Right ventricle myocardium inferior (tissue), 1 donor: ENCODE data around the gene ARL5C. TPM values are rescaled to one million over a fixed set of nuclear protein-coding genes. Genes with fewer than 3 reads are reported as not detected.
"Not testable (repeated sequence)": the region's sequence is repeated elsewhere in the genome, so short reads cannot be mapped to it uniquely, and the experiment has no call there.

Experiments
- ATAC-seq: fragments of 200-7000 bp; cut with Tn5 transposase; one replicate; pipeline ENCODE4 v1.9.1; 2020; ENCODE audit warnings: mild to moderate bottlenecking, moderate library complexity
- DNase-seq: peaks from one replicate; pipeline ENCODE4 v3.0.0; 2021; ENCODE audit errors: missing footprints
- intact Hi-C: fragments of 100-400 bp; cut with DNase I; formaldehyde crosslinking; loops from one replicate; pipeline ENCODE4 v1.11.0; 2022
- total RNA-seq: library from RNA; stranded (reverse); fragmentation: NEBNext Ultra II Directional; extraction: Animal tissue kit (Norgen Biotek cat#: 25700); gene quantifications from one replicate; pipeline ENCODE4 v1.2.1, GENCODE V29; 2021
- donor health status: DM: no; HTN: yes; CAD: no; lungs with severe emphysema.

The ARL5C gene
- total RNA-seq, 1 donor from 2014 or later, result not detected

GRCh38 chr17:39150104-39150634 lies 15.8 kb downstream of the ARL5C start:
- intact Hi-C loops, result loop anchor here (5.0 to 10.0 kb wide), 3 partner anchors 68 to 455 kb away; partner anchors contain the start of gene PCGF2
- no peak for ATAC-seq
- DNase-seq, result no peak

GRCh38 chr17:39147221-39148185 lies 18.5 kb downstream of the ARL5C start:
- intact Hi-C loops, result loop anchor here (5.0 kb wide), 1 partner anchor 50 kb away; no protein-coding TSS in a partner anchor
- ATAC-seq (no peak), DNase-seq (no peak)

GRCh38 chr17:39146273-39146672 lies 19.7 kb downstream of the ARL5C start:
- DNase-seq (no peak), ATAC-seq (no peak)
- intact Hi-C loops, result loop anchor here (5.0 kb wide), 1 partner anchor 49 kb away; no protein-coding TSS in a partner anchor

- no peak for DNase-seq
- intact Hi-C loops, result loop anchor here (5.0 kb wide), 1 partner anchor 48 kb away; no protein-coding TSS in a partner anchor
Measured at GRCh38 chr17:39145143-39145542, 20.8 kb downstream of the ARL5C start.

GRCh38 chr17:39144416-39144840 lies 21.5 kb downstream of the ARL5C start:
- intact Hi-C loops, result no loop called here
- DNase-seq, result peak; percentile 93
- peak; percentile 88 for ATAC-seq

More at GRCh38 chr17:39145143-39145542, 20.8 kb downstream of the ARL5C start:
- no peak for ATAC-seq

- intact Hi-C loops, result no loop called here
- DNase-seq (peak; percentile 86), ATAC-seq (peak; percentile 77)
Measured at GRCh38 chr17:39143552-39144093, 22.3 kb downstream of the ARL5C start.

GRCh38 chr17:39141915-39142664 lies 23.9 kb downstream of the ARL5C start:
- DNase-seq (no peak), ATAC-seq (no peak)
- intact Hi-C loops, result no loop called here

GRCh38 chr17:39141294-39141693 lies 24.7 kb downstream of the ARL5C start:
- ATAC-seq (no peak), DNase-seq (no peak)
- intact Hi-C loops, result no loop called here

- intact Hi-C loops, result no loop called here
Measured at GRCh38 chr17:39139561-39139960, 26.4 kb downstream of the ARL5C start.

GRCh38 chr17:39139161-39139511 lies 26.8 kb downstream of the ARL5C start:
- intact Hi-C loops, result no loop called here
- DNase-seq, result no peak
- no peak for ATAC-seq

More at GRCh38 chr17:39139561-39139960, 26.4 kb downstream of the ARL5C start:
- DNase-seq (no peak), ATAC-seq (no peak)

GRCh38 chr17:39138431-39139160 lies 27.4 kb downstream of the ARL5C start:
- intact Hi-C loops, result no loop called here
- ATAC-seq (no peak), DNase-seq (no peak)

GRCh38 chr17:39134878-39135277 lies 31.1 kb downstream of the ARL5C start:
- intact Hi-C loops, result no loop called here
- no peak for ATAC-seq
- DNase-seq, result no peak

GRCh38 chr17:39132192-39132610 lies 33.8 kb downstream of the ARL5C start:
- intact Hi-C loops, result no loop called here
- no peak for DNase-seq
- peak; percentile 82 for ATAC-seq

GRCh38 chr17:39131616-39132015 lies 34.3 kb downstream of the ARL5C start:
- DNase-seq, result no peak
- peak; percentile 2 for ATAC-seq
- intact Hi-C loops, result no loop called here

- intact Hi-C loops, result no loop called here
- ATAC-seq (no peak), DNase-seq (no peak)
Measured at GRCh38 chr17:39130205-39130604, 35.8 kb downstream of the ARL5C start.

- intact Hi-C loops, ATAC-seq: not testable (repeated sequence)
Measured at GRCh38 chr17:39129544-39129943, 36.4 kb downstream of the ARL5C start.

GRCh38 chr17:39126436-39126835 lies 39.5 kb downstream of the ARL5C start:
- DNase-seq, result no peak
- intact Hi-C loops, result no loop called here

More at GRCh38 chr17:39129544-39129943, 36.4 kb downstream of the ARL5C start:
- DNase-seq, result not testable (repeated sequence)

More at GRCh38 chr17:39126436-39126835, 39.5 kb downstream of the ARL5C start:
- ATAC-seq, result no peak
